Islet of Langerhans (tissue), 1 donor: Measurements from ENCODE around the gene SORL1.
A peak's percentile ranks its signal among the peaks of the same experiment; 100 is the strongest.
"Not testable (repeated sequence)": the region's sequence is repeated elsewhere in the genome, so short reads cannot be mapped to it uniquely, and the experiment has no call there.

Source experiments
- FAIRE-seq: peaks from one replicate; lab custom pipeline; 2011; peaks lifted over from hg19 to GRCh38; lab: Jason Lieb, UNC

SORL1 gene

GRCh38 chr11:121451986-121452608 is at the start of gene SORL1:
SORL1 (plus strand) TSS chr11:121452314; CDS start chr11:121452332, 18 bp downstream.
- FAIRE-seq, result no peak

GRCh38 chr11:121405646-121406045 is 46.5 kb upstream of the SORL1 start:
- FAIRE-seq, result no peak

- FAIRE-seq, result no peak
Observed at GRCh38 chr11:121406291-121406690, 45.8 kb upstream of the SORL1 start.

GRCh38 chr11:121408830-121409229 is 43.3 kb upstream of the SORL1 start:
- no peak for FAIRE-seq

GRCh38 chr11:121410041-121410440 is 42.1 kb upstream of the SORL1 start:
- not testable (repeated sequence) for FAIRE-seq

GRCh38 chr11:121411330-121411729 is 40.8 kb upstream of the SORL1 start:
- not testable (repeated sequence) for FAIRE-seq

GRCh38 chr11:121412000-121412587 is 40.0 kb upstream of the SORL1 start:
- FAIRE-seq, result no peak

GRCh38 chr11:121412711-121413415 is 39.3 kb upstream of the SORL1 start:
- no peak for FAIRE-seq

- no peak for FAIRE-seq
Observed at GRCh38 chr11:121414141-121414913, 37.8 kb upstream of the SORL1 start.

GRCh38 chr11:121415856-121416255 is 36.3 kb upstream of the SORL1 start:
- FAIRE-seq, result no peak

- no peak for FAIRE-seq
Observed at GRCh38 chr11:121417055-121417551, 35.0 kb upstream of the SORL1 start.

- FAIRE-seq, result no peak
Observed at GRCh38 chr11:121417607-121418006, 34.5 kb upstream of the SORL1 start.

GRCh38 chr11:121418625-121419114 is 33.4 kb upstream of the SORL1 start:
- no peak for FAIRE-seq

- FAIRE-seq, result no peak
Observed at GRCh38 chr11:121419836-121420235, 32.3 kb upstream of the SORL1 start.

GRCh38 chr11:121420398-121420797 is 31.7 kb upstream of the SORL1 start:
- no peak for FAIRE-seq

GRCh38 chr11:121421149-121421901 is 30.8 kb upstream of the SORL1 start:
- FAIRE-seq, result peak; percentile 97

- no peak for FAIRE-seq
Observed at GRCh38 chr11:121422675-121423074, 29.4 kb upstream of the SORL1 start.

GRCh38 chr11:121425828-121426227 is 26.3 kb upstream of the SORL1 start:
- no peak for FAIRE-seq

GRCh38 chr11:121426476-121427399 is 25.4 kb upstream of the SORL1 start:
- no peak for FAIRE-seq

GRCh38 chr11:121427400-121427744 is 24.7 kb upstream of the SORL1 start:
- FAIRE-seq, result peak; percentile 5

GRCh38 chr11:121429556-121429955 is 22.6 kb upstream of the SORL1 start:
- no peak for FAIRE-seq
